Endothelial cell of umbilical vein (primary cell): ENCODE results near the gene GNB1. TPM values are rescaled to one million over a fixed set of nuclear protein-coding genes. Genes with fewer than 3 reads are reported as not detected.

Experiments used
- BruUV-seq: library from RNA; stranded (reverse); fragments of 400-500 nt; replicated peaks from 2 replicates; lab custom pipeline; 2021; lab: Mats Ljungman, UMichigan
- CTCF ChIA-PET: fragments of 300-600, 350-600 bp; sonication (Branson Sonifier 250); formaldehyde crosslinking; loops from one replicate; lab custom pipeline; 2021; ENCODE audit warnings: antibody characterized with exemption, inconsistent platforms; lab: Charles Lee
- POLR2A ChIA-PET: fragments of 300-600, 350-600 bp; sonication (Branson Sonifier 250); formaldehyde crosslinking; loops from one replicate; lab custom pipeline; 2021; ENCODE audit warnings: antibody characterized with exemption, inconsistent platforms; lab: Charles Lee
- DNase-seq: peaks from one replicate; pipeline ENCODE4 v3.0.0-alpha.2; 2011; ENCODE audit warnings: low read depth, low spot score
- FAIRE-seq: peaks from 2 replicates; lab custom pipeline; 2011; peaks lifted over from hg19 to GRCh38; lab: Jason Lieb, UNC
- H2AFZ ChIP-seq: 2 replicates; pipeline ENCODE4 v1.6.0; 2012; ENCODE audit warnings: low read depth, low read length, control low read depth, inconsistent platforms
- H3K27ac ChIP-seq: 2 replicates; pipeline ENCODE4 v1.5.1; 2011; ENCODE audit warnings: low read depth, mild to moderate bottlenecking, control low read depth, low read length, moderate library complexity; ENCODE audit not compliant: insufficient read depth
- H3K27me3 ChIP-seq, 2 experiments: 2 replicates each; pipeline versions ENCODE4 v1.6.0 to v1.6.1; 2011; ENCODE audit warnings: low read length in 2 of 2, mixed read lengths in 1 of 2; ENCODE audit not compliant: control insufficient read depth in 2 of 2, insufficient read depth in 2 of 2
- H3K36me3 ChIP-seq, 2 experiments: 2 replicates in 1 of 2; 3 replicates in 1 of 2; pipeline ENCODE4 v1.5.1; 2011; ENCODE audit warnings: low read length in 2 of 2, mild to moderate bottlenecking in 1 of 2, moderate library complexity in 1 of 2; ENCODE audit not compliant: control insufficient read depth in 2 of 2, insufficient read depth in 2 of 2; ENCODE audit errors: extremely low read depth in 1 of 2
- H3K4me1 ChIP-seq: 3 replicates; pipeline ENCODE4 v1.5.1; 2011; ENCODE audit warnings: mild to moderate bottlenecking, low read length; ENCODE audit not compliant: control insufficient read depth, insufficient read depth; ENCODE audit errors: extremely low read depth
- H3K4me2 ChIP-seq: 2 replicates; pipeline ENCODE4 v1.6.1; 2011; ENCODE audit warnings: low read length, control low read depth, mixed read lengths; ENCODE audit not compliant: insufficient read depth
- H3K4me3 ChIP-seq, 3 experiments: fragments of 200-600 bp in 1 of 3; sonication (generic), shearing (Covaris generic) in 1 of 3; replicated peaks in 1 of 3; 2 replicates each; pipeline ENCODE4 v1.5.1; 2011 to 2016; ENCODE audit warnings: control low read depth in 3 of 3, low read length in 3 of 3, mild to moderate bottlenecking in 2 of 3, inconsistent platforms in 1 of 3, low read depth in 1 of 3, moderate library complexity in 1 of 3; ENCODE audit not compliant: insufficient read depth in 1 of 3
- H3K79me2 ChIP-seq: 2 replicates; pipeline ENCODE4 v1.6.0; 2012; ENCODE audit warnings: low read length, inconsistent platforms; ENCODE audit not compliant: control insufficient read depth, insufficient read depth
- H3K9ac ChIP-seq: replicated peaks from 2 replicates; pipeline ENCODE3; 2011; ENCODE audit warnings: low read length, control low read depth; ENCODE audit not compliant: insufficient read depth; ENCODE audit errors: extremely low read depth
- H3K9me1 ChIP-seq: replicated peaks from 3 replicates; pipeline ENCODE4 v1.6.0; 2011; ENCODE audit warnings: mild to moderate bottlenecking, low read length; ENCODE audit not compliant: control insufficient read depth, insufficient read depth; ENCODE audit errors: extremely low read depth
- H3K9me3 ChIP-seq: replicated peaks from 2 replicates; pipeline ENCODE4 v1.5.1; 2012; ENCODE audit warnings: low read length, inconsistent platforms; ENCODE audit not compliant: control insufficient read depth, insufficient read depth
- H4K20me1 ChIP-seq: replicated peaks from 2 replicates; pipeline ENCODE3; 2011; ENCODE audit warnings: mild to moderate bottlenecking, low read length; ENCODE audit not compliant: control insufficient read depth, insufficient read depth; ENCODE audit errors: extremely low read depth
- CTCF ChIP-seq, 2 donors: IDR thresholded peaks; 1 replicate in 1 of 2; 2 replicates in 1 of 2; pipeline ENCODE4 v1.5.1; 2011; ENCODE audit warnings: low read length in 2 of 2, mild to moderate bottlenecking in 2 of 2, moderate library complexity in 2 of 2, control low read depth in 1 of 2, inconsistent platforms in 1 of 2, low read depth in 1 of 2; ENCODE audit not compliant: insufficient read depth in 1 of 2; ENCODE audit errors: extremely low read depth in 1 of 2
- EZH2 ChIP-seq: IDR thresholded peaks from 2 replicates; pipeline ENCODE4 v1.6.1; 2012; ENCODE audit warnings: borderline replicate concordance, low read depth, mild to moderate bottlenecking, moderate library complexity, low read length, inconsistent platforms; ENCODE audit not compliant: severe bottlenecking
- FOS ChIP-seq: IDR thresholded peaks from 2 replicates; pipeline ENCODE4 v1.6.1; 2011; ENCODE audit warnings: mild to moderate bottlenecking, low read length, moderate library complexity, borderline replicate concordance; ENCODE audit not compliant: insufficient read depth
- GATA2 ChIP-seq: IDR thresholded peaks from 2 replicates; pipeline ENCODE4 v1.7.0; 2011; ENCODE audit warnings: low read depth, mild to moderate bottlenecking, moderate library complexity, mixed read lengths, low read length; ENCODE audit not compliant: insufficient read length, insufficient read depth
- JUN ChIP-seq: IDR thresholded peaks from 2 replicates; pipeline ENCODE4 v1.6.1; 2011; ENCODE audit warnings: borderline replicate concordance, low read depth; ENCODE audit not compliant: insufficient read length, insufficient read depth
- MAX ChIP-seq: IDR thresholded peaks from 2 replicates; pipeline ENCODE4 v1.6.1; 2011; ENCODE audit not compliant: insufficient read depth, insufficient read length
- MYC ChIP-seq: IDR thresholded peaks from one replicate; pipeline ENCODE4 v1.6.1; 2011; ENCODE audit warnings: mild to moderate bottlenecking, low read depth, low read length
- POLR2A ChIP-seq: IDR thresholded peaks from 2 replicates; pipeline ENCODE4 v1.6.1; 2012; ENCODE audit warnings: low read depth, mild to moderate bottlenecking, control low read depth, low read length
- POLR2AphosphoS5 ChIP-seq: IDR thresholded peaks from 2 replicates; pipeline ENCODE4 v1.6.1; 2012; ENCODE audit warnings: low read depth, mild to moderate bottlenecking, control low read depth, low read length, moderate library complexity; ENCODE audit not compliant: insufficient read depth
- dilution Hi-C: fragments of 300-500 bp; cut with MboI; formaldehyde crosslinking; loops from one replicate; pipeline ENCODE4 v1.15.0; 2019; ENCODE audit warnings: low sequenced_read_pairs; ENCODE audit not compliant: extremely low pct_ligation_motif_present
- intact Hi-C: fragments of 100-400 bp; cut with micrococcal nuclease; formaldehyde crosslinking; loops from one replicate; pipeline ENCODE4 v1.10.0; 2022
- polyA plus RNA-seq, 4 experiments: library from polyadenylated mRNA; depleted of rRNA in 3 of 4; stranded (reverse) in 3 of 4; unstranded in 1 of 4; fragments of >200 nt; gene quantifications; 2 replicates each; pipeline versions ENCODE4 v1.2.1 to v1.2.3, GENCODE V29; 2011 to 2012; ENCODE audit warnings: missing spikeins in 1 of 4
- total RNA-seq: library from RNA; stranded (reverse); gene quantifications from 2 replicates; pipeline ENCODE4 v1.2.3, GENCODE V29; 2021

GNB1 gene
- total and polyA plus RNA-seq, 2 donors (not counting 3 experiments of a cell fraction or from before 2014, with no cell fraction given) = 501 to 529 TPM

- FAIRE-seq (no peak), DNase-seq (no peak)
- intact Hi-C loops (no loop called here), dilution Hi-C loops (no loop called here)
- Histone ChIP-seq H3K9me3 (no peaks in the 10 kb centered on the region), H3K4me2 (no peak overlapping the region), H4K20me1 (peaks cover under 1% of the 10 kb centered on the region), H3K4me1 (peaks cover 8% of the 10 kb centered on the region), H3K4me3 (no peak overlapping the region), H3K9ac (no peak overlapping the region), H3K79me2 (peaks cover 15% of the 10 kb centered on the region), H3K36me3 (no peaks in the 10 kb centered on the region), H3K27ac (no peak overlapping the region), H3K9me1 (no peaks in the 10 kb centered on the region), H3K27me3 (no peaks in the 10 kb centered on the region), H2AFZ (no peak overlapping the region)
- TF ChIP-seq EZH2 (no peak), MYC (no peak), FOS (no peak), CTCF (IDR thresholded peaks at IDR 0.05; ENCODE audit: extremely low read depth in 1 of 2, insufficient read depth in 1 of 2, low read depth in 1 of 2, low read length in 2 of 2) (no peak), GATA2 (no peak), MAX (no peak), POLR2A (no peak), JUN (no peak), POLR2AphosphoS5 (no peak)
- ChIA-PET POLR2A (no interaction called here), CTCF (no interaction called here)
- no TSS peak for BruUV-seq
These were observed 3.1 kb upstream of the GNB1 start for GRCh38 chr1:1893997-1894353.
